Central memory CD4-positive, alpha-beta T cell (primary cell): ENCODE data around the gene AFF4.
A peak's percentile ranks its signal among the peaks of the same experiment; 100 is the strongest.
"Not testable (repeated sequence)": the region's sequence is repeated elsewhere in the genome, so short reads cannot be mapped to it uniquely, and the experiment has no call there.

Experiments
- DNase-seq: peaks from one replicate; pipeline ENCODE4 v3.0.0; 2022

The AFF4 gene

DNA sequence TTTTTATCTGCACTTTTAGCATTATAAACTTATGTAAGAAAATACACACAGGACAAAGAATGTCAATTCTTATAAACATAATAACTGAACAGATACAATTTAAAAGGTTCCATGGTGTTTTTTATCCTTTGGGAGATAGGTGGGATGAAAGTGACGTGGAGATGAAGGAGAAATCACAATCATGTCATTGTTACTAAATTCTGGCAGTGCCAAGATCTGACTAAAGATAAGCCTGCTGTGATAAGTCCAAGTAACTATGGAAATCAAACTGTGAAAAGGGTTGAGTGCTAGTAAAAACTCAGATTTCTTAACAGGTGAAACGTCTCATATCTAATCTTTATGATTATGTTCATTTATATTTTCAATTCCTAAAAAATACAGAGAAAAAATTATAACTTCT lies 78.9 kb downstream of the AFF4 start:
- DNase-seq, result no peak

DNA sequence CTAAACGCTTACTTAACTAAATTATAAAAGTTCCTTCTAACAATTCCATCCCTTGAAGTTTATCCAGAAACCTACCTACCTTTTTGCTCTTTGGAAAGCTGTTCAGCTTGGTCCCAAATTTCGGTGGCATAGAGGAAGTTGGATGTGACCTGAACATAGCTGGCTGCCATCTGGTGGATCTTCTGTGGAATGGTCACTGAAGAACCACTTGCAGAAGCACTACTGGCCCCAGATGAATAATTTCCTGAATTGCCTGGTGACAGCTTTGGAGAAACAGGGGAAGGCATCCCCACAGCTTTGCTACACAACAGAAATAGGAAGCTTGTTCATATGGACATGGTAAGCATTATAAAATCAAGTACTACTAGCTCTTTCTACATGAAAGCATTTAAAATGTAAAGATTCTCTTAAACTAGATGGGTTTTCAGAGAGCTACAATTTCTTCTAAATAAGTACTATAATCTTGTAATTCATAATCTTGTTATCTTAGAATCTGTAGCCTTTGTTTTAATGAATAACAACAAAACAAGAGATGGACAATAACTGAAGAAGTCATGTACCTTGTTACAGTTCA lies 80.1 kb downstream of the AFF4 start:
- peak; percentile 20 for DNase-seq

DNA sequence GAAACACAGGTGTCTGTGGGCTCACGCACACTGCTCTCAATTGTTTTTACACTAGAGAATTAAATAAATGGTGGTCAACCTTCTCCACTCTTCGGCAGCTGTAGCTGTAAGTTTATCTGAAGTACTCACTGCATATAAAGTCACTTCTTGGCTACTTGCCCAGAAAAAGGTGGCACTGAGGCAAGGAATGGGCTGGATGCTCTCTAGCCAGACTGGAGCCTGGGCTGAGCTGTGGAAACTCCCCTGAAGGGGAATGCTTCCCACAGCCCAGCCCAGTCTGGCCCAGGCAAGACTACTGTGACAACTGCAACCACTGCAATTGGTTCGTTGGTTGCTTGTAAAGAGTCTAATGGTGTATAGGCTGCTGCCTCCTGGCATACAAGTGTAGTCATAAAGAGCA lies 85.5 kb downstream of the AFF4 start:
- DNase-seq, result no peak

DNA sequence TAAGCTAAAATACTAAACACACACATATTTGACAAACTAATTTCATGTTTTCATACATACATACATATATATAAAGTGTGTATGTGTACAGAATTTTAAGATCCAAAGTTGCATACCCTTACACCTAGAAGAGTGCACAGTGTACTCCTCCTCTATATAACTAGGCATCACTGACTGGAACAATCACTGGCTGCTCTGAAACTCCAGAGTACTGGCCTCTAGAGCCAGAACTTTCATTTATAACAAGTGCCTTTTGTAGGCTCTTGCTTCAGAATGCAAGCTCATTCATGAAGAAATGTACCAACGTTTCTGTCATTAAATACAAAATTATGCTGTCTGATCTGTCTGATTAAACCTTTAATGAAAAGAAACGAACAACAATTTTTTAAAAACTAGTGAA lies 86.0 kb downstream of the AFF4 start:
- DNase-seq, result no peak

DNA sequence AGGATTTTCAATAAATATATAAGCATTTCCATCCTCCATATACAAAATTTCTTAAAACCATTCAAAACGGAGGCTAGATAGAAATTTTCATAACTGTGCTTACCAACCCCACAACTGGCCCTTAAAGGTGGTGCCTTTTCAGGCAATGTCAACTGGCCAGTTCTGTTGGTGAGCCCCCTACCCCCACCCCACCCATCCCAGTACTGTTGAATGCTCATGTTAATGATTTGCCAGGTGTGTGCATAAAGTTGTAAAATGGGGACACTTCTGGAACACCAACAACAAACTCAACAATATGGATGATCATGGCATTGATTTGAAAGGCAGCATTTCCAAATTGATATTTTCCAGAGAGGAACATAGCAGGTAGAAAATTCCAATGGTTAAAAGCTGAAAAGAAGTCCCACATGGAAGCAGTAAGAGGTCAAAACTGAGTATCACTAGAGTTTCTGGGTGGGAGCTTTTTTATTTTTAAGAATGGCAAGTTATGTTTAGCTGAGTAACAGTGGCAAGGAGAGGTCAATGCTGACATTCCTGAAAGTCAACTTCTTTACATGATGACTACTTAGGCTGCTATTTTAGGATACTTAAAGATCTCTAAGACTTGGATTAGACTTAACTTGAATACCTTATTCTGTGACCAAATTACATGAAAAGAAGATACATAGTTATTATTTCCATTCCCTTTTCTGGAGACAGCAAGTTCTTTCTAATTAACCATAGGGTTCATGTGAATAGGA lies 87.2 kb downstream of the AFF4 start:
- no peak for DNase-seq

DNA sequence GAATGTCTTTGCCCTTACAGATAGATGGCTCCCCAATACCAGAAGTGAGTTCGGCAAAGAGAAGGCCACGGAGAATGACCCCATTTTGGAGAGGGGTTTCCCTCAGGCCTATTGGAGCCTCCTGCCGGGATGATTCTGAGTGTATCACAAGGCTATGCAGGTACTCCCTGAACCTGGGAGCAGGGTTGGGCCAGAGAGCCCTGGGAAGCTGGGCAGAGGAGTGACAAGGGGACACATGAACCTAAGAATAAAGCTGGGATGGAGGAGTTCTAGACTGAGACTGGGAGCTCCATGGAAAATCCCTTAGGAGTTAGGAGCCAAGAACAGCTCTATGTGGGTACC lies 89.5 kb downstream of the AFF4 start:
- no peak for DNase-seq

DNA sequence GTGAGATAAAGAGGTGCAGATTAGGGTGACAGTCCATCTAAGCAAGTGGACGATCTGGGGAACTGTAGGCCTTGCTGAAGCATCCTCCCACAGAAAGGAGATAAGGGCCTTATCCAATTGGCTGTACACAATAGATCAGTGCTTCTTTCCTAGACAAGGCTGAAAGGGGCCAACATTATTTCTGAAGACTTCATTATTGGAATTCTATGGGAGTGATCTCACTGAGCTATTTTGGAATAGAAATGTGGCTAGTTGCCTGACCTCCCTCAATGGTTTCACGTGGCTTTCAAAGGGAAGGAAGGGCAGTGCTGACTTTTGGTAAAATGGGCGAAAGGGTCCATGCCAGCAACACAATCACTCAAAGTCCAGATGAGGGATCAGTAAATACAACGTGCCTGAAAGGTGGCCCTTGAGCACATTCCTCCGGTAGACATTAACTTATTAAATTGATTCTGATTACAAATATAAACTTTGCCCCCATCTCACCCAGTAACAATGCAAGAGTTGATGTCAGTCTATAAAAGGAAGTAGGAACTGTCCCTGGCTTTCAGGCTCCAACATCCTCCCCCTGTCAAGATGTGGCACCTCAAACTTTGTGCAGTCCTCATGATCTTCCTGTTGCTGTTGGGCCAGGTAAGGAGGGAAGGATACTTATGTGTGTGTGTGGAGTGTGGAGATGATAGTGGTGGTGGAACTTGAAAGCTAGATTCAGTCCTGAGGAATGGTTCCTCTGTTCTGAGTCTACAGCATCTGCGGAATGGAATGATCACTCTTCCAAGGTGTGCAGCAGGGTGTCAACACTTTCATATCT lies 90.1 kb downstream of the AFF4 start, which contains the start of gene LEAP2:
TSS of gene LEAP2 (plus strand) at position 550 of the 811 bp plus-strand sequence. CDS start at position 577, 27 bp downstream.
- no peak for DNase-seq

DNA sequence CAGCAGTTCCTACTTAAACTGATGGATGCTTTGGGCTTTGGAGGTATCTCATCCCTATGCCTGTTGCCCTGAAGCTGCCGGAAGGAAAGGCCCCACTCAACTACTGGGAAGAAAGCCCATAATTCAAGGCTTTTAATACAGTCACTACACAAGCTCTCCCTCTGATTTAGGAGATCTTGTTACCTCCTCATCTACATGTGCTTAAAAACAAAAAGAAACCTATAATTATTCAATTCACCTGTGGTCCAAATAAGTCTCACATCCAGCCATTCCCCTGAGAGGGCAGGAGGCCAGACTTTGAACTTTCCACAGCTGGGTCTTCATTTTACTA lies 90.7 kb downstream of the AFF4 start:
- no peak for DNase-seq

DNA sequence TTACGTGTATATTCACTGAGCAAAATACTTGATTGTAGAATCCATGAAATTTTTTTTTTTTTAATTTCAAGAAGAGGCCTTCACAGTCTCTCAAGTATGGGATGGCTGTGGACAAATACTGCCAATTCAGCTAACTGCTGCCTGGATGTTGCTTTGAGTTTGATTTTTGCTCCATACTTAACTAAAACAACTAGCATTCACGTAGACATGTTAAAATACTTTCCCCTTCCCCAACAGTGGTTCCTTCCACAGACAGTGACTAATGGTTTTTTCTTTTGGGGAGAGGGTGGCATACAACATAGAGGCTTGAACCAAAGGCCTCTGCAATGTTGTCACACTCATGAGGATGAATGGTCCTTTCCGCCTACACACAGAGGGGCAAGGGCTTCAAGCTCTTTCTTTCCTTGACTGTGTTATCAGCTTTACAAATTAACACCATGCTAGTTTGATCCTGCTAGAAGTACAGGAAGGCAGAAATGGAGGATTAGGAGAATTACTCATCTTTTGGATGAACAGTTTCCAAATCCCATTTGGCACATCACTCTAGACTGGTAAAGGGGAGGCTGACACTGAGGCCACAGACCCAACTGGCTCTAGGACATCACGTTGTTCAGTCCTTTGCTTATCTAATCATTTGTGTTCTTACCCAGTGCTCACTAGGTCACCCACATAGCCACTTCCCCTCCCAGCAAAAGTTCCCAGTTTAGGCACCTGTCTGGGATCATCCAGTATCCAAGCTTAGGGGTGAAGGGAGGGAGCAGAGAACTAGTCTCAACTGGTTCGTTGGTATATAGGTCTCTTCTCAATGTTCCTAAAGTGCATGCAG lies 91.8 kb downstream of the AFF4 start:
- no peak for DNase-seq

DNA sequence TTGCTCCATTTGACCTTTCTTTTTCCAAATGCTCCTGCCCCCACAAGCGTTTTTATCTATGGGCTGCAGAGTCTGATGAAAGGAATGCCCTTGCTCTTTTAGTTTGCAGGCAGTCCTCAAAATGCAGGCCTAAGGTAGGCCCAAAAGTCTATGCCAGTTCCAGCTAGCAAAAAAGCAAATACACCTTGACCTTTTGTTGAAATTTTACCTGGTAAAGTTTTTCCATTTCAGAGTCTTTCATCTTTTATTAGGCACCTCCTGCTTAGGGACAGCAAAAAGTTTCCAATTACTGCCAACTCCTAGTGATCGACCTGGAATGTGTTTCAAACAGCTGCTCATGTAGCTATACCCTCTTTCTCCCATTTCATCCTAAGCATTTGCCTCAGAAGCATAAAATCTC lies 92.6 kb downstream of the AFF4 start:
- no peak for DNase-seq

DNA sequence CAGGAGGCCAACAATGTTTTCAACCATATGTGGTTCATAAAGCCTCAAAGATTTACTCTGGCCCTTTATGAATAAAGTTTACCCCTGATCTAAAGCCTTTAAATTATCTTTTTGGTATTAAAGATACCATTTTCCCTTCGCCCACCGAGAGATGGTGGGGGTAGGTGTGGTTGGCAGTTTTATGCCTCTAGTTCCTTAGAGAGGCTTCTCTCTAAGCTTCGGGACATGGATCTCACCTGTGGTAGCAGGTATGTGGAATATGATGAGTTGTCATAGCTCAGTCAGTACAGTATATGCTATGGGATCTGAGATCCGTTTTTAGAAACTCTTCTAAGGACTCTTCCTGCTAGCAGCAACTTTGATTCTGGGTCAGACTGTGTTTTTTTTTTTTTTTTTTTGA lies 94.7 kb downstream of the AFF4 start:
- DNase-seq, result no peak

DNA sequence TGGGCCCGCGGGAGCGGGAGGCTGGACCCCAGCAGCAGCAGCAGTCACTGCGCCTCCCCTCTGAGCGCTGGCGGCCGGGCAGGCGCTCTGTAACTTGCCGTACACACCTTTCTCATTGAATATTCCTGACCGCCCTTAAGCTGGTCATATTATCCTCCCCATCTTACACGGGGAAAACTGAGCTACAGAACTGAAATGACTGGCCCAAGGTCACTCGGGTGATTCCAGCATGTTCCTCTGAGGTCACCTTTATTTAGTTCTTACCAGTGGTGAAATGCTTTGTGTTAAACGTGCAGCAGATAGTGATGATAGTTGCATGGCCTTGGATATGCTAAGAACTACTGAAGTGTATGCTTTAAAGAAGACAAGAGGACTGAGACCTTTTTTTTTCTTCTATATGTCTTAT lies 96.4 kb downstream of the AFF4 start:
- DNase-seq, result no peak

DNA sequence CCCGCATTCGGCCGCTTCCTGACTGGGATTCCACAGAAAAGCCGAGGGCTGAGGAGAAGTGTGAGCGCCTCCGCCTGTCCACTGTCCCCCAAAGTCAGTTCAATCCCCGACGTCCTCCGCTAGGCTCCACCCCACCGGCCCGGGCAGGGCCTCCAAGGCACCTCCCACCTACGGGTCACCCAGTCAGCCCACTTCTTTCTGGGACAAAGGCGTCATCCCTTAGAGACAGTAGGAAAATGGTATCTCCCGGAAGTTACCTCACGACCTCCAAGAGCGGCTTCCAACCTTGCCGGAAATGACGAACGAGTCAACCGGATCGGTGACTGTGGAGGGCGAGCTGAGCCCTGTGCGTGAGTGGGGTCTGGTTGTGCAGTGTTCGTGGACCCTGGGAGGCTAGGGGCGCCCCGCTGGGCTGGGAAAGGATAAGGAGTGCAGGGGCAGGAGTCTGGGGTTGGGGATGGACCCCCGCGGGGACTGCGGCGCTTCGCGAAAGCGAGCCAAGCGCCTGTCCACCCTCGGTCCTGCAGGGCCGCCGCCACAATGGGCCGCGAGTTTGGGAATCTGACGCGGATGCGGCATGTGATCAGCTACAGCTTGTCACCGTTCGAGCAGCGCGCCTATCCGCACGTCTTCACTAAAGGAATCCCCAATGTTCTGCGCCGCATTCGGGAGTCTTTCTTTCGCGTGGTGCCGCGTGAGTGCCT lies 96.9 kb downstream of the AFF4 start, which contains the start of the genes GDF9 and UQCRQ:
TSS of gene GDF9 (minus strand) at position 128 of the 704 bp plus-strand sequence. CDS start 1,936 bp downstream, outside the sequence.
TSS of gene UQCRQ (plus strand) at position 301 of the 704 bp plus-strand sequence. CDS start at position 541, 240 bp downstream.
- peak; percentile 95 for DNase-seq

DNA sequence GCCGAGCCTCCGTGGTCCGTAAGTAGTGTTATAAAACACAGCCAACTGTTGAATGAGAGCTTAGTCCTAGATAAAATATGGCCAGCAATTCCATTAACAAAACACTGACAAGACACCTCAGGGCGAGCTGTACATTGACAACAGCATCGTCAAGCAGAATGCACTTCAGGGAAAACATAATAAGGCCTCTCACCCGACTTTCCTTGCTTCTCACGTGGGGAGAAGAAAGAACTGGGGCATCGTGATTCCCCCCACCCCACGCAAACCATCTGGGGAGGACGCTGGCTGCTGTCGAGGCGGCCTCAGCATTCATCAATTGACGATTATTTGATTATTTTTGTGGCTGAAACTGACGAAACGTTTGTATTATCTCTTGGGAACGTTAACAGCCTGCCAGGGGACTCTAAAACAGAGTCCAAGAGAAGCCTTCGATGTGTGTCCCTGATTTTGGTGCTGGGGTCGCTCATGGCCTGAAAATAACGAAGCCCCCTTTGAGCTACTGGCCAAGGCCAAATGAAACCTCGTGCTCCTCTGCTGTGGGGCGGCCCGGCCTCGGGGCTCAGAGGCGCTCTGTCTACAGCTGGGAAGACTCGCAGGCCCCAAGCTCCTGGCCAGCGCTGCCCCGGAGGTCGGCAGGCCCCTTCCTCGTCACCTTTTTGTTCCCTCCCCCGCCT lies 97.6 kb downstream of the AFF4 start:
- DNase-seq, result no peak

DNA sequence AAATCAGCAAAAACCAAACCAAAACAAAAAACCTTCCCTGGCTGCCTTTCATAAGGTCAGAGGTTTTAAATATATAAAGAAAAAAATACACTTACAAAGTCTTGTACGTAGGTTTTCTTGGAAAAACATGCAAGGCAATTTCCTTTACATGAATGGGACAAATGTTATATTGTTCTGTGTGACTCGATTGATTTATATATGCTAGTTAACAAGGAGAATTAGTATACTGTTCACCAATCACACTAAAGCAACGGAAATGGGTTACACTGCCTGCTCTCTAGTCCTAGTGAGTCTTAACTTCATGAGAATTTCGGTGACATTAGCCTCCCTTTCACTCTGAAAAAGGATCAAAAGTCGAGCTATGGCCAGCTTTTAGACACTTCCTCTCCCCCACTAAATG lies 102.7 kb downstream of the AFF4 start:
- no peak for DNase-seq

DNA sequence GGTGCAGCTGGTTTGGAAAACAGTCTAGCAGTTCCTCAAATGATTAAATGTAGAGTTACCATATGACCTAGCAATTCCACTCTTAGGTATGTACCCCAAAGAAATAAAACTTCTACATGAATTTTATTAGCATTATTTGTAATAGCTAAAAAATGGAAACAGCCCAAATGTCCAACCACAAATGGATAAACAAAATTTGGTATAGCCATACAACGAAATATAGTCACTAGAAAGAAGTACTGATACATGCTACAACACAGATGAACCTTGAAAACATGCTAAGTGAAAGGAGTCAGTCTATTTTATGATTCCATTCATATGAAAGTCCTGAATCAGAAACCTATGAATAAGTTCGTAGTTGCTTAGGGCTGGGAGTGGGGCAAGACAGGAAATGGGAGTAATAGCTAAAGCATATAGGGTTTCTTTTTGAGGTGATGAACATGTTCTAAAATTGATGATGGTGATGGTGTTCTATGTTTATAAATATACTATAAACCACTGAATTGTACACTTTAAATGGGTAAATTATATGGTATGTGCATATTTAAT lies 103.5 kb downstream of the AFF4 start:
- no peak for DNase-seq

DNA sequence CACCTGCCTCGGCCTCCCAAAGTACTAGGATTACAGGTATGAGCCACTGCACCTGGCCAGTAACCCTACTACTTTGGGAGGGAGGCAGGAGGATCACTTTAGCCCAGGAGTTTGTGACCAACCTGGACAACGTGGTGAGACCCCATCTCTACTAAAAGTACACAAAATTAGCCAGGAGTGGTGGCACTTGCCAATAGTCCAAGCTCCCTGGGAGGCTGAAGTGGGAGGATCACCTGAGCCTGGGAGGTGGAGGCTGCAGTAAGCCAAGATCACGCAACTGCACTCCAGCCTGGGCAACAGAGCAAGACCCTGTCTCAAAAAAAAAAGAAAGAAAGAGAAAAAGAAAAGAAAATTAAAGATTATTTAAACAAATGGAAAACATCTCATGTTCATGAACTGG lies 107.4 kb downstream of the AFF4 start:
- no peak for DNase-seq

DNA sequence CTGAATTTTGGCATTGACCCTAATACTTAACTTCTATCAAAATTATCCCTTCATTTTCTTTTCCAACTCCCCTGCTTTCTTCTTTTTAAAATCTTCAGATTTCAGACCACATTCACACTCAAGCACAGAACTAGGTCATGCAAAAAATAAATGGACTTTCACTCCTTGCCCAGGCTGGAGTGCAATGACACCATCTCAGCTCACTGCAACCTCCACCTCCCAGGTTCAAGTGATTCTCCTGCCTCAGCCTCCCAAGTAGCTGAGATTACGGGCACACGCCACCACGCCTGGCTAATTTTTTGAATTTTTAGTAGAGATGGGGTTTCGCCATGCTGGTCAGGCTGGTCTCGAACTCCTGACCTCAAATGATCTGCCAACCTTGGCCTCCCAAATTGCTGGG lies 108.4 kb downstream of the AFF4 start:
- DNase-seq, result not testable (repeated sequence)

DNA sequence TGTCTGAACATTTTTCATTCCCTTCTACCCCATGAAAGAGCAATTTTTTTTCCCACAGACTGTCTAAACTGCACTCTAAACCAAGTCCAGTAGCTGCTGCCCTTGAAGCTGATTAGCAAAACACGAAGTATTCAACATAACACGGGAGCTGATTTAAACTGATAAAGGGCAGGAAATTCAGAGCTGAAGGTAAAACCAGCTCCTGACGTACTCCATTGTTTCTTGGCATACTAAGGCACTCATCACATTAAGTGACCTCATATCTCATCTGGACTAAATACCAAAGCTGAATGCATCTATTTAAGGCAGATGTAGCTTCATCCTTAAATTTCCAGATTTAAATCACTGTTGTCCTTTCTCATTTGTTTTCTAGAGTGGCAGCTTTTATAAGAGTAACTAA lies 109.1 kb downstream of the AFF4 start:
- no peak for DNase-seq

DNA sequence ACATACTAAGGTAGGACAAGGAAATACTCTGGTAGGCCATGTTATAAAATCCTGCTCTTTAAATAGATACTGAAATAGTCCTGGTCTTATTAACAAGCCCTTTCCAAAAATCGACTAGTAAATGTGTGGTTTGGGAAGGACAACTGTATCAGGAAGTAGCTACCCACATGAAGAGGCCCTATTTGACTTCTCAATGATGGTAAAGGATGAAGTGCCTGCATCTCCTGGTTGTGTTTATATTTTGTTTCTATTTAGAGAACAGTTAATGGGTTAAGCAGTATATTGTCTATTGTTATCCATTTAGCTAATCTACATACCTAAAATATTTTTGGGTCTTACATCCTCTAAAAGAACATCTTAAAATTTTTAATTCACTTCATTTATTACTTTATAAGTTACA lies 109.6 kb downstream of the AFF4 start:
- no peak for DNase-seq

DNA sequence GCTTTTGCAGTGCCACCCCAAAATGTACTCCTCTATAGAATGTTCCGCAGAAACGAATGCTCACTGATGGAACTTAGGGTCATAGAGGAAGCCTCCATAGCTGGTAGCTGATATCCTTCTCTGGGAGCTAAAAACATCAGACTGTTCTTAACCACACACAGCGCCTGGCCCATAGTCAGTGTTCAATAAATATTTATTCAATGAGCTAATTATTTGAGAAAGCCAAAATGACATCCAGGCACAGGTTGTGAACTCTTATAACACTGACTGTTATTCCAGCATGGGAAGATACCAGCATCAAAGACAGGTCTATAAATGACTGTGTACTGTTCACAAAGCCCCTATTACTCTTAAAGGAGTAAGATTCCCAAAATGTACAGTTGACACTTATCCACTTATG lies 110.1 kb downstream of the AFF4 start:
- no peak for DNase-seq
